ENCODE data around the gene PLCB1.

GRCh38 chr20:8782804-8783203, 650.7 kb downstream of the PLCB1 start:
- no peak for TF ChIP-seq CTCF (conservative IDR thresholded peaks at IDR 0.05 in 1 of 2, IDR thresholded peaks at IDR 0.05 in 1 of 2; ENCODE audit: extremely low read depth in 1 of 2, insufficient read depth in 1 of 2, low read depth in 1 of 2, low read length in 2 of 2)
- no peak for TF ChIP-seq EZH2 (IDR thresholded peaks at IDR 0.05; ENCODE audit: borderline replicate concordance, low read length)
